ENCODE data around the gene RYR3. TPM values are rescaled to one million over a fixed set of nuclear protein-coding genes. Genes with fewer than 3 reads are reported as not detected.

RYR3 gene
- total and polyA plus RNA-seq, 10 of the 15 experiments (the other 5 are each of a cell fraction or from before 2014, with no cell fraction given) = under 0.01 to 0.44 (median 0.16) TPM; not detected in 5

DNA sequence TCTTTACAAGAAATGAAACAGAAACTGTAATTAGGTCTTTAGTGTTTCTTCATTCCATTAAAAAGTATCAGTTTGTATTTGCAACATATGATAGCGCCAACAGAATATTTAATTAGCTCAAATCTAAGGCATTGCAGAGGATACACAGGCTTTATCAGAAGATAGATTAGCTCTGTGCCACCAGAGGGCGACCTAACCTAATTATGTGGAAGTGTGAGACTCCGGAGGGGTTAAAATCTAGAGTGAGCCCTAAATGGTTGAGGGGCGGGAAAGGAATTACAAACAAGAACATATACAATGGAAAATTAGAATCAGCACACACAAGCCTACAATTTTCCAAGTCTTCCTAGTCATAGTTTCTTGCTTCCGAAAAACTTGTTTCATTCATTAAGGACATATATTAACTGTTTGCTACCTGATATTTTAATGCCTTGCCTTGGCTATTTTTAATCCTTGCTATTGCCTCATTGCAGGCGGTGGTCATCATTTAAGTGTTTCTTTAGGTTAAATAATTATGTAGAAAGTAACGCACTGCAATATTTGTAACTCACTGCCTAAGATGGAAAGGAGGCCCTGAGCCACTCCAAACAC is 18.0 kb upstream of the RYR3 start (continued):
- TF ChIP-seq, protein P1, sequence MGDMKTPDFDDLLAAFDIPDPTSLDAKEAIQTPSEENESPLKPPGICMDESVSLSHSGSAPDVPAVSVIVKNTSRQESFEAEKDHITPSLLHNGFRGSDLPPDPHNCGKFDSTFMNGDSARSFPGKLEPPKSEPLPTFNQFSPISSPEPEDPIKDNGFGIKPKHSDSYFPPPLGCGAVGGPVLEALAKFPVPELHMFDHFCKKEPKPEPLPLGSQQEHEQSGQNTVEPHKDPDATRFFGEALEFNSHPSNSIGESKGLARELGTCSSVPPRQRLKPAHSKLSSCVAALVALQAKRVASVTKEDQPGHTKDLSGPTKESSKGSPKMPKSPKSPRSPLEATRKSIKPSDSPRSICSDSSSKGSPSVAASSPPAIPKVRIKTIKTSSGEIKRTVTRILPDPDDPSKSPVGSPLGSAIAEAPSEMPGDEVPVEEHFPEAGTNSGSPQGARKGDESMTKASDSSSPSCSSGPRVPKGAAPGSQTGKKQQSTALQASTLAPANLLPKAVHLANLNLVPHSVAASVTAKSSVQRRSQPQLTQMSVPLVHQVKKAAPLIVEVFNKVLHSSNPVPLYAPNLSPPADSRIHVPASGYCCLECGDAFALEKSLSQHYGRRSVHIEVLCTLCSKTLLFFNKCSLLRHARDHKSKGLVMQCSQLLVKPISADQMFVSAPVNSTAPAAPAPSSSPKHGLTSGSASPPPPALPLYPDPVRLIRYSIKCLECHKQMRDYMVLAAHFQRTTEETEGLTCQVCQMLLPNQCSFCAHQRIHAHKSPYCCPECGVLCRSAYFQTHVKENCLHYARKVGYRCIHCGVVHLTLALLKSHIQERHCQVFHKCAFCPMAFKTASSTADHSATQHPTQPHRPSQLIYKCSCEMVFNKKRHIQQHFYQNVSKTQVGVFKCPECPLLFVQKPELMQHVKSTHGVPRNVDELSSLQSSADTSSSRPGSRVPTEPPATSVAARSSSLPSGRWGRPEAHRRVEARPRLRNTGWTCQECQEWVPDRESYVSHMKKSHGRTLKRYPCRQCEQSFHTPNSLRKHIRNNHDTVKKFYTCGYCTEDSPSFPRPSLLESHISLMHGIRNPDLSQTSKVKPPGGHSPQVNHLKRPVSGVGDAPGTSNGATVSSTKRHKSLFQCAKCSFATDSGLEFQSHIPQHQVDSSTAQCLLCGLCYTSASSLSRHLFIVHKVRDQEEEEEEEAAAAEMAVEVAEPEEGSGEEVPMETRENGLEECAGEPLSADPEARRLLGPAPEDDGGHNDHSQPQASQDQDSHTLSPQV (IDR thresholded peaks at IDR 0.05) = no peak
- no peak for TF ChIP-seq NFYA (IDR thresholded peaks at IDR 0.05; ENCODE audit: borderline replicate concordance, low read depth, low read length)
- TF ChIP-seq FOS (IDR thresholded peaks at IDR 0.05; ENCODE audit: borderline replicate concordance, extremely low read depth, insufficient read length) = no peak
- no peak for TF ChIP-seq FOXK2 (IDR thresholded peaks at IDR 0.05)
- TF ChIP-seq, protein P2, sequence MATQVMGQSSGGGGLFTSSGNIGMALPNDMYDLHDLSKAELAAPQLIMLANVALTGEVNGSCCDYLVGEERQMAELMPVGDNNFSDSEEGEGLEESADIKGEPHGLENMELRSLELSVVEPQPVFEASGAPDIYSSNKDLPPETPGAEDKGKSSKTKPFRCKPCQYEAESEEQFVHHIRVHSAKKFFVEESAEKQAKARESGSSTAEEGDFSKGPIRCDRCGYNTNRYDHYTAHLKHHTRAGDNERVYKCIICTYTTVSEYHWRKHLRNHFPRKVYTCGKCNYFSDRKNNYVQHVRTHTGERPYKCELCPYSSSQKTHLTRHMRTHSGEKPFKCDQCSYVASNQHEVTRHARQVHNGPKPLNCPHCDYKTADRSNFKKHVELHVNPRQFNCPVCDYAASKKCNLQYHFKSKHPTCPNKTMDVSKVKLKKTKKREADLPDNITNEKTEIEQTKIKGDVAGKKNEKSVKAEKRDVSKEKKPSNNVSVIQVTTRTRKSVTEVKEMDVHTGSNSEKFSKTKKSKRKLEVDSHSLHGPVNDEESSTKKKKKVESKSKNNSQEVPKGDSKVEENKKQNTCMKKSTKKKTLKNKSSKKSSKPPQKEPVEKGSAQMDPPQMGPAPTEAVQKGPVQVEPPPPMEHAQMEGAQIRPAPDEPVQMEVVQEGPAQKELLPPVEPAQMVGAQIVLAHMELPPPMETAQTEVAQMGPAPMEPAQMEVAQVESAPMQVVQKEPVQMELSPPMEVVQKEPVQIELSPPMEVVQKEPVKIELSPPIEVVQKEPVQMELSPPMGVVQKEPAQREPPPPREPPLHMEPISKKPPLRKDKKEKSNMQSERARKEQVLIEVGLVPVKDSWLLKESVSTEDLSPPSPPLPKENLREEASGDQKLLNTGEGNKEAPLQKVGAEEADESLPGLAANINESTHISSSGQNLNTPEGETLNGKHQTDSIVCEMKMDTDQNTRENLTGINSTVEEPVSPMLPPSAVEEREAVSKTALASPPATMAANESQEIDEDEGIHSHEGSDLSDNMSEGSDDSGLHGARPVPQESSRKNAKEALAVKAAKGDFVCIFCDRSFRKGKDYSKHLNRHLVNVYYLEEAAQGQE (IDR thresholded peaks at IDR 0.05; ENCODE audit: low read depth, low read length) = no peak
